Measurements from ENCODE around the gene DALRD3.
A peak's percentile ranks its signal among the peaks of the same experiment; 100 is the strongest.

DALRD3 gene

GRCh38 chr3:49006408-49007067 is 11.8 kb downstream of the DALRD3 start:
- TF ChIP-seq CTCF (IDR thresholded peaks at IDR 0.05; ENCODE audit: low read depth, low read length) (no peak), MYC (IDR thresholded peaks at IDR 0.05; ENCODE audit: low read depth, low read length) (no peak), POLR2A (IDR thresholded peaks at IDR 0.05; ENCODE audit: extremely low read depth, insufficient read length) (no peak), MAX (IDR thresholded peaks at IDR 0.05; ENCODE audit: low read depth, low read length) (no peak)
- DNase-seq (ENCODE audit: low read depth): peak; percentile 19
- H3K4me3 ChIP-seq (ENCODE audit: low read depth, low read length): peak overlapping the region; percentile 80

- no peak for TF ChIP-seq CTCF (IDR thresholded peaks at IDR 0.05; ENCODE audit: low read depth, low read length)
- TF ChIP-seq POLR2A (IDR thresholded peaks at IDR 0.05; ENCODE audit: extremely low read depth, insufficient read length): no peak
- no peak for TF ChIP-seq MYC (IDR thresholded peaks at IDR 0.05; ENCODE audit: low read depth, low read length)
- no peak for TF ChIP-seq MAX (IDR thresholded peaks at IDR 0.05; ENCODE audit: low read depth, low read length)
- DNase-seq (ENCODE audit: low read depth): no peak
- H3K4me3 ChIP-seq (ENCODE audit: low read depth, low read length): no peak overlapping the region
These were observed 12.4 kb downstream of the DALRD3 start for GRCh38 chr3:49005998-49006397.

- DNase-seq (ENCODE audit: low read depth): no peak
- no peak for TF ChIP-seq MYC (IDR thresholded peaks at IDR 0.05; ENCODE audit: low read depth, low read length)
- no peak for TF ChIP-seq CTCF (IDR thresholded peaks at IDR 0.05; ENCODE audit: low read depth, low read length)
- TF ChIP-seq POLR2A (IDR thresholded peaks at IDR 0.05; ENCODE audit: extremely low read depth, insufficient read length): no peak
- no peak for TF ChIP-seq MAX (IDR thresholded peaks at IDR 0.05; ENCODE audit: low read depth, low read length)
- no peak overlapping the region for H3K4me3 ChIP-seq (ENCODE audit: low read depth, low read length)
These were observed 13.1 kb downstream of the DALRD3 start for GRCh38 chr3:49005303-49005680.

GRCh38 chr3:49004352-49005302 is 13.8 kb downstream of the DALRD3 start:
- H3K4me3 ChIP-seq (ENCODE audit: low read depth, low read length): no peak overlapping the region
- DNase-seq (ENCODE audit: low read depth): no peak
- no peak for TF ChIP-seq POLR2A (IDR thresholded peaks at IDR 0.05; ENCODE audit: extremely low read depth, insufficient read length)
- no peak for TF ChIP-seq MYC (IDR thresholded peaks at IDR 0.05; ENCODE audit: low read depth, low read length)
- no peak for TF ChIP-seq CTCF (IDR thresholded peaks at IDR 0.05; ENCODE audit: low read depth, low read length)
- no peak for TF ChIP-seq MAX (IDR thresholded peaks at IDR 0.05; ENCODE audit: low read depth, low read length)

- DNase-seq (ENCODE audit: low read depth): no peak
- TF ChIP-seq MAX (IDR thresholded peaks at IDR 0.05; ENCODE audit: low read depth, low read length) (no peak), CTCF (IDR thresholded peaks at IDR 0.05; ENCODE audit: low read depth, low read length) (no peak), MYC (IDR thresholded peaks at IDR 0.05; ENCODE audit: low read depth, low read length) (no peak), POLR2A (IDR thresholded peaks at IDR 0.05; ENCODE audit: extremely low read depth, insufficient read length) (no peak)
- no peak overlapping the region for H3K4me3 ChIP-seq (ENCODE audit: low read depth, low read length)
These were observed 17.2 kb downstream of the DALRD3 start for GRCh38 chr3:49001155-49001554.

Measured in NB4 (cell line).